Stomach (tissue), 4 donors: ENCODE data around the gene INF2.

Experiments
- EP300 ChIP-seq: sonication (generic); formaldehyde crosslinking; IDR thresholded peaks from one replicate; pipeline ENCODE4 v1.6.1; 2017; ENCODE audit warnings: antibody characterized with exemption
- POLR2A ChIP-seq, 4 donors: fragments of 450-650 bp; IDR thresholded peaks; one replicate each; pipeline ENCODE4 v1.6.1; 2016; ENCODE audit warnings: antibody characterized with exemption in 4 of 4, control low read depth in 2 of 4, mild to moderate bottlenecking in 1 of 4, moderate library complexity in 1 of 4
- POLR2AphosphoS5 ChIP-seq, 3 donors: sonication (generic); formaldehyde crosslinking; IDR thresholded peaks; one replicate each; pipeline ENCODE4 v1.6.1; 2016; ENCODE audit warnings: antibody characterized with exemption in 3 of 3
- TF ChIP-seq, protein P1 (sequence below), 7 experiments: fragments of 450-650 bp in 4 of 7; fragments of 200-600 bp in 3 of 7; sonication (generic) in 3 of 7; IDR thresholded peaks; one replicate each; pipeline ENCODE4 v1.5.1; 2016 to 2019; ENCODE audit warnings: antibody characterized with exemption in 7 of 7, control low read depth in 2 of 7, mild to moderate bottlenecking in 1 of 7

DNA sequence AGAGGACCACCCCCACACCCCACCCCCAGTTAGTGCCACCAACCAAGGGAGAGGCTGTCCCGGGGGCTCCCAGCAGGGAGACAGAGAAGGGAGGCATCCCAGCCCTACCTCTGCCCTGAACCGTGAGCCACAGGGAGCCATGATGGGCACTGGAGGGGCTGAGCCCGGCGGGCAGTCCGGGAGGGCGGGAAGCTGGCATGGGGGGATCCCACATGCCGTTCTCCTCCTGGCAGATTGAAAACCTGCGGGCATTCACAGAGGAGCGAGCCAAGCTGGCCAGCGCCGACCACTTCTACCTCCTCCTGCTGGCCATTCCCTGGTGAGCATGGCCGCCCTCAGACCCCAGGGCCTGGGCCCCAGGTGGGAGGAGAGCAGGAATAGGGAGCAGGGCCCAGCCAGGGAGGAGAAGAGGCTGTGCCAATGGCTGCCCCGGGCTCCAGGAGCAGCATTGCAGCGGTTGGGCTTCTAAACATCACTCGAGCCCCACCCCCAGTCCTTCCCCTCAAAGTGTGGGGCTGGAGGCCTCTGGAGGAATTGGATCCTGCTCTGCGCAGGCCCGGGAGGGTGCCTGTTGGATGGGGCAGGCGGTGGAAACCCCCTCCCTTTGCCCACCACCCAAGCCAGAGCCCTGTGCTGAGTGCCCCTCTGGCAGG, 20.1 kb downstream of the INF2 start:
- TF ChIP-seq, protein P1, sequence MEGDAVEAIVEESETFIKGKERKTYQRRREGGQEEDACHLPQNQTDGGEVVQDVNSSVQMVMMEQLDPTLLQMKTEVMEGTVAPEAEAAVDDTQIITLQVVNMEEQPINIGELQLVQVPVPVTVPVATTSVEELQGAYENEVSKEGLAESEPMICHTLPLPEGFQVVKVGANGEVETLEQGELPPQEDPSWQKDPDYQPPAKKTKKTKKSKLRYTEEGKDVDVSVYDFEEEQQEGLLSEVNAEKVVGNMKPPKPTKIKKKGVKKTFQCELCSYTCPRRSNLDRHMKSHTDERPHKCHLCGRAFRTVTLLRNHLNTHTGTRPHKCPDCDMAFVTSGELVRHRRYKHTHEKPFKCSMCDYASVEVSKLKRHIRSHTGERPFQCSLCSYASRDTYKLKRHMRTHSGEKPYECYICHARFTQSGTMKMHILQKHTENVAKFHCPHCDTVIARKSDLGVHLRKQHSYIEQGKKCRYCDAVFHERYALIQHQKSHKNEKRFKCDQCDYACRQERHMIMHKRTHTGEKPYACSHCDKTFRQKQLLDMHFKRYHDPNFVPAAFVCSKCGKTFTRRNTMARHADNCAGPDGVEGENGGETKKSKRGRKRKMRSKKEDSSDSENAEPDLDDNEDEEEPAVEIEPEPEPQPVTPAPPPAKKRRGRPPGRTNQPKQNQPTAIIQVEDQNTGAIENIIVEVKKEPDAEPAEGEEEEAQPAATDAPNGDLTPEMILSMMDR (IDR thresholded peaks at IDR 0.05), result no peak
- no peak for TF ChIP-seq EP300
- no peak for TF ChIP-seq POLR2A (IDR thresholded peaks at IDR 0.05)
- TF ChIP-seq POLR2AphosphoS5 (IDR thresholded peaks at IDR 0.05), result no peak
